Kidney (tissue), 14 donors: Measurements from ENCODE around the gene SRGAP3. TPM values are rescaled to one million over a fixed set of nuclear protein-coding genes. Genes with fewer than 3 reads are reported as not detected.

Source experiments
- DNase-seq, 5 donors: peaks; one replicate each; pipeline ENCODE4 v3.0.0-alpha.2; 2013 to 2020
- FAIRE-seq: peaks from 2 replicates; lab custom pipeline; 2012; peaks lifted over from hg19 to GRCh38; lab: Jason Lieb, UNC
- H3K27ac ChIP-seq, 2 donors: one replicate each; pipeline ENCODE4 v1.7.0; 2013; ENCODE audit warnings: low read depth in 2 of 2, low read length in 2 of 2, inconsistent platforms in 1 of 2
- H3K27me3 ChIP-seq: one replicate; pipeline ENCODE4 v1.7.1; 2013; ENCODE audit warnings: low read length, inconsistent platforms; ENCODE audit not compliant: control insufficient read depth, insufficient read depth
- H3K36me3 ChIP-seq, 3 donors: one replicate each; pipeline versions ENCODE4 v1.7.0 to v1.7.1; 2013; ENCODE audit warnings: low read length in 3 of 3, control low read depth in 1 of 3, inconsistent platforms in 1 of 3; ENCODE audit not compliant: insufficient read depth in 3 of 3, control insufficient read depth in 2 of 3
- H3K4me1 ChIP-seq, 3 donors: one replicate each; pipeline versions ENCODE4 v1.7.0 to v1.7.1; 2013; ENCODE audit warnings: low read length in 3 of 3, inconsistent platforms in 1 of 3, low read depth in 1 of 3; ENCODE audit not compliant: control insufficient read depth in 2 of 3, insufficient read depth in 2 of 3
- H3K4me3 ChIP-seq, 3 donors: one replicate each; pipeline versions ENCODE4 v1.7.0 to v1.8.1; 2013; ENCODE audit warnings: low read length in 3 of 3, control low read depth in 1 of 3, inconsistent platforms in 1 of 3
- H3K9ac ChIP-seq, 3 donors: one replicate each; pipeline versions ENCODE4 v1.7.0 to v1.7.1; 2013; ENCODE audit warnings: low read length in 3 of 3, control low read depth in 1 of 3, inconsistent platforms in 1 of 3
- H3K9me3 ChIP-seq, 3 donors: one replicate each; pipeline versions ENCODE4 v1.7.0 to v1.7.1; 2013; ENCODE audit warnings: low read length in 3 of 3, control low read depth in 1 of 3, inconsistent platforms in 1 of 3; ENCODE audit not compliant: control insufficient read depth in 2 of 3, insufficient read depth in 1 of 3
- CTCF ChIP-seq: IDR thresholded peaks from 3 replicates; pipeline ENCODE4 v1.5.1; 2012; ENCODE audit warnings: mild to moderate bottlenecking, moderate library complexity, borderline replicate concordance; ENCODE audit not compliant: insufficient read depth; ENCODE audit errors: extremely low read depth
- intact Hi-C: fragments of 100-400 bp; cut with DNase I; formaldehyde crosslinking; loops from one replicate; pipeline ENCODE4 v1.11.1; 2022
- polyA plus RNA-seq: library from polyadenylated mRNA; stranded (reverse); fragments of 350-450 nt; fragmentation: Illumina TruSeq; extraction: RNeasy Lipid Tissue Mini Kit (QIAGEN cat#74804); gene quantifications from one replicate; pipeline ENCODE4 v1.2.3, GENCODE V29; 2014; ENCODE audit warnings: low read depth, low replicate concordance; ENCODE audit not compliant: insufficient read depth
- total RNA-seq: library from RNA; stranded (reverse); fragmentation: NEBNext Ultra II Directional; extraction: Animal tissue kit (Norgen Biotek cat#: 25700); gene quantifications from one replicate; pipeline ENCODE4 v1.2.1, GENCODE V29; 2021
- donor health status: control.
- donor health status: control.
- donor health status: control.
- donor health status: control.
- donor health status: control.
- donor health status: DM: yes; HTN: yes; CAD: no.
- donor health status: Normal renal cell carcinoma (clear cell type).

The SRGAP3 gene
- total and polyA plus RNA-seq, 2 donors from 2014 or later = 4.1 to 24.3 TPM

- no peaks in the 10 kb centered on the region for H3K9me3 ChIP-seq
- no peak overlapping the region for H3K27ac ChIP-seq
- DNase-seq (no peak), FAIRE-seq (no peak)
- H3K9ac ChIP-seq = no peak overlapping the region
- H3K4me3 ChIP-seq = no peak overlapping the region
- H3K4me1 ChIP-seq = peaks cover 0 to 4% (median 0%) of the 10 kb centered on the region in 3 donors
- intact Hi-C loops = no loop called here
- no peaks in the 10 kb centered on the region for H3K36me3 ChIP-seq
- H3K27me3 ChIP-seq = no peaks in the 10 kb centered on the region
- TF ChIP-seq CTCF = no peak
Measured at GRCh38 chr3:9203317-9203716, 46.1 kb downstream of the SRGAP3 start.

- no peak overlapping the region for H3K27ac ChIP-seq
- FAIRE-seq = no peak
- no peaks in the 10 kb centered on the region for H3K36me3 ChIP-seq
- H3K4me3 ChIP-seq = no peak overlapping the region
- H3K27me3 ChIP-seq = no peaks in the 10 kb centered on the region
- no peak for DNase-seq
- intact Hi-C loops = no loop called here
- TF ChIP-seq CTCF = no peak
- no peaks in the 10 kb centered on the region for H3K9me3 ChIP-seq
- H3K9ac ChIP-seq = no peak overlapping the region
- H3K4me1 ChIP-seq = peaks cover 0 to 4% (median 0%) of the 10 kb centered on the region in 3 donors
Measured at GRCh38 chr3:9202546-9202945, 46.9 kb downstream of the SRGAP3 start.

GRCh38 chr3:9201955-9202354 is 47.5 kb downstream of the SRGAP3 start:
- Histone ChIP-seq H3K4me3 (no peak overlapping the region), H3K27ac (no peak overlapping the region), H3K27me3 (no peaks in the 10 kb centered on the region), H3K9me3 (no peaks in the 10 kb centered on the region), H3K36me3 (no peaks in the 10 kb centered on the region), H3K4me1 (peaks cover 0 to 4% (median 0%) of the 10 kb centered on the region in 3 donors), H3K9ac (no peak overlapping the region)
- FAIRE-seq (no peak), DNase-seq (no peak)
- intact Hi-C loops = no loop called here
- no peak for TF ChIP-seq CTCF

GRCh38 chr3:9201266-9201665 is 48.2 kb downstream of the SRGAP3 start:
- Histone ChIP-seq H3K27me3 (no peaks in the 10 kb centered on the region), H3K4me3 (no peak overlapping the region), H3K27ac (no peak overlapping the region), H3K9me3 (no peaks in the 10 kb centered on the region), H3K9ac (no peak overlapping the region), H3K4me1 (peaks cover 0 to 4% (median 0%) of the 10 kb centered on the region in 3 donors), H3K36me3 (no peaks in the 10 kb centered on the region)
- TF ChIP-seq CTCF = no peak
- DNase-seq (no peak), FAIRE-seq (no peak)
- intact Hi-C loops = no loop called here
